ENCODE results near the gene ZBTB20. TPM values are rescaled to one million over a fixed set of nuclear protein-coding genes. Genes with fewer than 3 reads are reported as not detected.

ZBTB20 gene
- total and polyA plus RNA-seq, 4 donors, result 0.88 to 83.2 (median 20.4) TPM

- DNase-seq (ENCODE audit: low spot score), result no peak
- H3K4me3 ChIP-seq (ENCODE audit: low read depth in 1 of 3, low read length in 3 of 3), result peak overlapping the region in 1 of 3 donors; percentile 28
Measured at GRCh38 chr3:114863848-114864247, 283.2 kb downstream of the ZBTB20 start.

DNA sequence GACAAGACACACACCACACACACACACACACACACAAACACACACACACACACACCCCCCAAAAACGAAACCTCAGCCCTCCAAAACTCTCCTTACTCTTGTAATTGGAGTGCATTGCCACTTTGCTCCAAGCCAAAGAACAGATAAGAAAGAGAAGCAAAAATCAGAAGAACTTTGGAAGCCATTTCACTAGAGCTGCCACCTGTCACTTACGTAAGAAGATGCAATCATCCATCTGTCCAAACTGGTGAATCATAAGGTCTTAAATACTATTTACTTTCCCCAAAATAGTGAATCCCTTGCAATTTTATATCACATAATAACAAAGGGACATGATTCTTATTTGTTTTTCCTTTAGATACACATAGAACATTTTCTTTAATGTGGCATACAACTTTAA, 285.4 kb downstream of the ZBTB20 start:
- Histone ChIP-seq H3K9me3 (ENCODE audit: control insufficient read depth in 4 of 4, low read length in 3 of 4) (no peaks in the 10 kb centered on the region), H3K27me3 (ENCODE audit: control insufficient read depth in 4 of 4, insufficient read depth in 4 of 4, low read length in 3 of 4) (no peaks in the 10 kb centered on the region), H3K36me3 (ENCODE audit: control insufficient read depth in 4 of 4, insufficient read depth in 3 of 4, low read depth in 1 of 4, low read length in 3 of 4) (no peaks in the 10 kb centered on the region), H3K4me3 (ENCODE audit: low read depth in 1 of 3, low read length in 3 of 3) (no peak overlapping the region), H3K9ac (ENCODE audit: low read depth in 1 of 2, low read length in 2 of 2) (no peak overlapping the region), H3K4me1 (ENCODE audit: control insufficient read depth in 4 of 4, insufficient read depth in 4 of 4, low read length in 3 of 4) (peaks cover 3 to 23% (median 5%) of the 10 kb centered on the region in 4 donors), H3K27ac (ENCODE audit: low read depth in 1 of 2, low read length in 2 of 2) (peak overlapping the region; percentile 25 to 71)
- TF ChIP-seq JUND (IDR thresholded peaks at IDR 0.05) (peak in 1 of 2 donors; percentile 9), FOXA1 (IDR thresholded peaks at IDR 0.05) (no peak), SP1 (IDR thresholded peaks at IDR 0.05) (no peak), YY1 (IDR thresholded peaks at IDR 0.05) (peak; percentile 50), HNF4A (conservative IDR thresholded peaks at IDR 0.05) (peak in 1 of 2 donors; percentile 36)
- TF ChIP-seq, protein P1, sequence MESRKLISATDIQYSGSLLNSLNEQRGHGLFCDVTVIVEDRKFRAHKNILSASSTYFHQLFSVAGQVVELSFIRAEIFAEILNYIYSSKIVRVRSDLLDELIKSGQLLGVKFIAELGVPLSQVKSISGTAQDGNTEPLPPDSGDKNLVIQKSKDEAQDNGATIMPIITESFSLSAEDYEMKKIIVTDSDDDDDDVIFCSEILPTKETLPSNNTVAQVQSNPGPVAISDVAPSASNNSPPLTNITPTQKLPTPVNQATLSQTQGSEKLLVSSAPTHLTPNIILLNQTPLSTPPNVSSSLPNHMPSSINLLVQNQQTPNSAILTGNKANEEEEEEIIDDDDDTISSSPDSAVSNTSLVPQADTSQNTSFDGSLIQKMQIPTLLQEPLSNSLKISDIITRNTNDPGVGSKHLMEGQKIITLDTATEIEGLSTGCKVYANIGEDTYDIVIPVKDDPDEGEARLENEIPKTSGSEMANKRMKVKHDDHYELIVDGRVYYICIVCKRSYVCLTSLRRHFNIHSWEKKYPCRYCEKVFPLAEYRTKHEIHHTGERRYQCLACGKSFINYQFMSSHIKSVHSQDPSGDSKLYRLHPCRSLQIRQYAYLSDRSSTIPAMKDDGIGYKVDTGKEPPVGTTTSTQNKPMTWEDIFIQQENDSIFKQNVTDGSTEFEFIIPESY (IDR thresholded peaks at IDR 0.05), result no peak
- DNase-seq (ENCODE audit: low spot score), result no peak
- WGBS, result 53% methylated on average over 2 of the region's 2 CpGs

More at GRCh38 chr3:114863848-114864247, 283.2 kb downstream of the ZBTB20 start:
- Histone ChIP-seq H3K9ac (ENCODE audit: low read depth in 1 of 2, low read length in 2 of 2) (peak overlapping the region in 1 of 2 donors; percentile 52), H3K9me3 (ENCODE audit: control insufficient read depth in 4 of 4, low read length in 3 of 4) (no peaks in the 10 kb centered on the region), H3K27ac (ENCODE audit: low read depth in 1 of 2, low read length in 2 of 2) (peak overlapping the region; percentile 47 to 58), H3K4me1 (ENCODE audit: control insufficient read depth in 4 of 4, insufficient read depth in 4 of 4, low read length in 3 of 4) (peaks cover 1 to 26% (median 5%) of the 10 kb centered on the region in 4 donors), H3K36me3 (ENCODE audit: control insufficient read depth in 4 of 4, insufficient read depth in 3 of 4, low read depth in 1 of 4, low read length in 3 of 4) (no peaks in the 10 kb centered on the region), H3K27me3 (ENCODE audit: control insufficient read depth in 4 of 4, insufficient read depth in 4 of 4, low read length in 3 of 4) (no peaks in the 10 kb centered on the region)
- TF ChIP-seq RAD21 (IDR thresholded peaks at IDR 0.05) (peak in 1 of 2 donors; percentile 17), YY1 (IDR thresholded peaks at IDR 0.05) (no peak)
- TF ChIP-seq, protein P2, sequence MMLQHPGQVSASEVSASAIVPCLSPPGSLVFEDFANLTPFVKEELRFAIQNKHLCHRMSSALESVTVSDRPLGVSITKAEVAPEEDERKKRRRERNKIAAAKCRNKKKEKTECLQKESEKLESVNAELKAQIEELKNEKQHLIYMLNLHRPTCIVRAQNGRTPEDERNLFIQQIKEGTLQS (IDR thresholded peaks at IDR 0.05), result no peak
- 1% methylated on average over 1 of the region's 1 CpG for WGBS

- no peak for DNase-seq (ENCODE audit: low spot score)
- H3K9ac ChIP-seq (ENCODE audit: low read depth in 1 of 2, low read length in 2 of 2), result no peak overlapping the region
- no peaks in the 10 kb centered on the region for H3K27me3 ChIP-seq (ENCODE audit: control insufficient read depth in 4 of 4, insufficient read depth in 4 of 4, low read length in 3 of 4)
- TF ChIP-seq, protein P1 (IDR thresholded peaks at IDR 0.05), result no peak
- TF ChIP-seq, protein P3, sequence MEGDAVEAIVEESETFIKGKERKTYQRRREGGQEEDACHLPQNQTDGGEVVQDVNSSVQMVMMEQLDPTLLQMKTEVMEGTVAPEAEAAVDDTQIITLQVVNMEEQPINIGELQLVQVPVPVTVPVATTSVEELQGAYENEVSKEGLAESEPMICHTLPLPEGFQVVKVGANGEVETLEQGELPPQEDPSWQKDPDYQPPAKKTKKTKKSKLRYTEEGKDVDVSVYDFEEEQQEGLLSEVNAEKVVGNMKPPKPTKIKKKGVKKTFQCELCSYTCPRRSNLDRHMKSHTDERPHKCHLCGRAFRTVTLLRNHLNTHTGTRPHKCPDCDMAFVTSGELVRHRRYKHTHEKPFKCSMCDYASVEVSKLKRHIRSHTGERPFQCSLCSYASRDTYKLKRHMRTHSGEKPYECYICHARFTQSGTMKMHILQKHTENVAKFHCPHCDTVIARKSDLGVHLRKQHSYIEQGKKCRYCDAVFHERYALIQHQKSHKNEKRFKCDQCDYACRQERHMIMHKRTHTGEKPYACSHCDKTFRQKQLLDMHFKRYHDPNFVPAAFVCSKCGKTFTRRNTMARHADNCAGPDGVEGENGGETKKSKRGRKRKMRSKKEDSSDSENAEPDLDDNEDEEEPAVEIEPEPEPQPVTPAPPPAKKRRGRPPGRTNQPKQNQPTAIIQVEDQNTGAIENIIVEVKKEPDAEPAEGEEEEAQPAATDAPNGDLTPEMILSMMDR (IDR thresholded peaks at IDR 0.05; ENCODE audit: low read depth, low read length, missing input control), result no peak
- TF ChIP-seq SP1 (IDR thresholded peaks at IDR 0.05) (no peak), REST (IDR thresholded peaks at IDR 0.05) (no peak), NR2F2 (IDR thresholded peaks at IDR 0.05) (no peak), GABPA (IDR thresholded peaks at IDR 0.05 in 1 of 2, conservative IDR thresholded peaks at IDR 0.05 in 1 of 2) (no peak), RXRA (IDR thresholded peaks at IDR 0.05) (no peak), TAF1 (conservative IDR thresholded peaks at IDR 0.05) (no peak)
- TF ChIP-seq, protein P2 (IDR thresholded peaks at IDR 0.05), result no peak
- TF ChIP-seq, protein P4, sequence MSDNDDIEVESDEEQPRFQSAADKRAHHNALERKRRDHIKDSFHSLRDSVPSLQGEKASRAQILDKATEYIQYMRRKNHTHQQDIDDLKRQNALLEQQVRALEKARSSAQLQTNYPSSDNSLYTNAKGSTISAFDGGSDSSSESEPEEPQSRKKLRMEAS (IDR thresholded peaks at IDR 0.05), result no peak
- H3K36me3 ChIP-seq (ENCODE audit: control insufficient read depth in 4 of 4, insufficient read depth in 3 of 4, low read depth in 1 of 4, low read length in 3 of 4), result no peaks in the 10 kb centered on the region
- no peaks in the 10 kb centered on the region for H3K9me3 ChIP-seq (ENCODE audit: control insufficient read depth in 4 of 4, low read length in 3 of 4)
- 98% methylated on average over 2 of the region's 2 CpGs for WGBS
- H3K27ac ChIP-seq (ENCODE audit: low read depth in 1 of 2, low read length in 2 of 2), result no peak overlapping the region
- peaks cover 3 to 29% (median 5%) of the 10 kb centered on the region in 4 donors for H3K4me1 ChIP-seq (ENCODE audit: control insufficient read depth in 4 of 4, insufficient read depth in 4 of 4, low read length in 3 of 4)
- H3K4me3 ChIP-seq (ENCODE audit: low read depth in 1 of 3, low read length in 3 of 3), result no peak overlapping the region
Measured at GRCh38 chr3:114860531-114860930, 286.6 kb downstream of the ZBTB20 start.

All from liver (tissue), 9 donors.